Calu3 (cell line): ENCODE results near the gene ELOVL5. TPM values are rescaled to one million over a fixed set of nuclear protein-coding genes. Genes with fewer than 3 reads are reported as not detected.
"Not testable (repeated sequence)": the region's sequence is repeated elsewhere in the genome, so short reads cannot be mapped to it uniquely, and the experiment has no call there.

Experiments used
- BruUV-seq: library from RNA; stranded (reverse); fragments of 400-500 nt; replicated peaks from 2 replicates; lab custom pipeline; 2021; lab: Mats Ljungman, UMichigan
- CTCF ChIA-PET: fragments of 300-600 bp; sonication (Branson Sonifier 250); formaldehyde crosslinking; loops from one replicate; lab custom pipeline; 2022; ENCODE audit warnings: antibody characterized with exemption; lab: Charles Lee
- DNase-seq: peaks from one replicate; pipeline ENCODE4 v3.0.0; 2022
- H3K27ac Mint-ChIP-seq: one replicate; pipeline ENCODE4 v1.8.0; 2022; ENCODE audit warnings: mixed read lengths; ENCODE audit not compliant: unreplicated experiment
- H3K27me3 Mint-ChIP-seq: one replicate; pipeline ENCODE4 v1.8.0; 2022; ENCODE audit warnings: mixed read lengths; ENCODE audit not compliant: unreplicated experiment
- H3K36me3 Mint-ChIP-seq: one replicate; pipeline ENCODE4 v1.8.0; 2022; ENCODE audit warnings: mild to moderate bottlenecking, moderate library complexity, mixed read lengths; ENCODE audit not compliant: insufficient read depth, unreplicated experiment
- H3K4me1 Mint-ChIP-seq: one replicate; pipeline ENCODE4 v1.8.0; 2022; ENCODE audit warnings: mild to moderate bottlenecking, low read depth, mixed read lengths; ENCODE audit not compliant: unreplicated experiment
- H3K4me3 Mint-ChIP-seq: one replicate; pipeline ENCODE4 v1.8.0; 2022; ENCODE audit warnings: mild to moderate bottlenecking, low read depth, moderate library complexity, mixed read lengths; ENCODE audit not compliant: unreplicated experiment
- H3K9me3 Mint-ChIP-seq: one replicate; pipeline ENCODE4 v1.8.0; 2022; ENCODE audit warnings: low read depth, mixed read lengths; ENCODE audit not compliant: unreplicated experiment
- intact Hi-C: fragments of 100-400 bp; cut with micrococcal nuclease; formaldehyde crosslinking; loops from one replicate; pipeline ENCODE4 v1.10.0; 2022; ENCODE audit not compliant: unreplicated experiment
- total RNA-seq: library from RNA; stranded (reverse); gene quantifications from 2 replicates; pipeline ENCODE4 v1.2.3, GENCODE V29; 2022
- TF ChIP-seq, protein P1 (sequence below): fragments of 200-600 bp; IDR thresholded peaks from one replicate; pipeline ENCODE4 v1.8.0; 2022; ENCODE audit warnings: antibody characterized with exemption; ENCODE audit not compliant: unreplicated experiment

ELOVL5 gene
- total RNA-seq, 1 experiment from 2014 or later: 114 TPM

DNA sequence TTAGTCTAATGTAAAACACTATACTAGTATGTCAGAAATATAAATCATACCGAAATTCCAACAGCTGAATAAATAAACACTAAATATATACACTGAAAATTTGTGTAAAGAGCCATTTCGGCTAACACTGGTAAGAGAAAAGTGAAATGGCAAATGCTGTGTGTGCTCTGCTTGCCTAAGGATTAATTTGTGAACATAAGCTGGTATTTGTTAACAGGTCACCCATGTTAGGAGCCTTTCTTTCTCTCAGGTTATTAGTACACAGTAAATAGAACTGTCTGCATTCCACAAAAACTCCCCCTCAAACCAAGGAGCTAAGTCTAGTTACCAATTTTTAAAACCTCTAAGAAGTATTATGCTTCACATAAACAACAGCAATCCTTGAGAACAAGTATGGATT, 27.0 kb downstream of the ELOVL5 start:
- H3K9me3 Mint-ChIP-seq: no peaks in the 10 kb centered on the region
- BruUV-seq: no TSS peak
- H3K27ac Mint-ChIP-seq: no peak overlapping the region
- TF ChIP-seq, protein P1, sequence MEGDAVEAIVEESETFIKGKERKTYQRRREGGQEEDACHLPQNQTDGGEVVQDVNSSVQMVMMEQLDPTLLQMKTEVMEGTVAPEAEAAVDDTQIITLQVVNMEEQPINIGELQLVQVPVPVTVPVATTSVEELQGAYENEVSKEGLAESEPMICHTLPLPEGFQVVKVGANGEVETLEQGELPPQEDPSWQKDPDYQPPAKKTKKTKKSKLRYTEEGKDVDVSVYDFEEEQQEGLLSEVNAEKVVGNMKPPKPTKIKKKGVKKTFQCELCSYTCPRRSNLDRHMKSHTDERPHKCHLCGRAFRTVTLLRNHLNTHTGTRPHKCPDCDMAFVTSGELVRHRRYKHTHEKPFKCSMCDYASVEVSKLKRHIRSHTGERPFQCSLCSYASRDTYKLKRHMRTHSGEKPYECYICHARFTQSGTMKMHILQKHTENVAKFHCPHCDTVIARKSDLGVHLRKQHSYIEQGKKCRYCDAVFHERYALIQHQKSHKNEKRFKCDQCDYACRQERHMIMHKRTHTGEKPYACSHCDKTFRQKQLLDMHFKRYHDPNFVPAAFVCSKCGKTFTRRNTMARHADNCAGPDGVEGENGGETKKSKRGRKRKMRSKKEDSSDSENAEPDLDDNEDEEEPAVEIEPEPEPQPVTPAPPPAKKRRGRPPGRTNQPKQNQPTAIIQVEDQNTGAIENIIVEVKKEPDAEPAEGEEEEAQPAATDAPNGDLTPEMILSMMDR: no peak
- H3K27me3 Mint-ChIP-seq: no peaks in the 10 kb centered on the region
- H3K4me3 Mint-ChIP-seq: no peak overlapping the region
- DNase-seq: no peak
- H3K4me1 Mint-ChIP-seq: peaks cover 18% of the 10 kb centered on the region
- CTCF ChIA-PET: no interaction called here
- intact Hi-C loops: no loop called here
- no peaks in the 10 kb centered on the region for H3K36me3 Mint-ChIP-seq

- Mint-ChIP-seq H3K4me3 (no peak overlapping the region), H3K27ac (no peak overlapping the region), H3K4me1 (peaks cover 18% of the 10 kb centered on the region), H3K27me3 (no peaks in the 10 kb centered on the region), H3K9me3 (no peaks in the 10 kb centered on the region), H3K36me3 (no peaks in the 10 kb centered on the region)
- intact Hi-C loops: no loop called here
- BruUV-seq: no TSS peak
- DNase-seq: no peak
- TF ChIP-seq, protein P1: no peak
- CTCF ChIA-PET: no interaction called here
Measured at GRCh38 chr6:53320964-53321363, 27.8 kb downstream of the ELOVL5 start.

DNA sequence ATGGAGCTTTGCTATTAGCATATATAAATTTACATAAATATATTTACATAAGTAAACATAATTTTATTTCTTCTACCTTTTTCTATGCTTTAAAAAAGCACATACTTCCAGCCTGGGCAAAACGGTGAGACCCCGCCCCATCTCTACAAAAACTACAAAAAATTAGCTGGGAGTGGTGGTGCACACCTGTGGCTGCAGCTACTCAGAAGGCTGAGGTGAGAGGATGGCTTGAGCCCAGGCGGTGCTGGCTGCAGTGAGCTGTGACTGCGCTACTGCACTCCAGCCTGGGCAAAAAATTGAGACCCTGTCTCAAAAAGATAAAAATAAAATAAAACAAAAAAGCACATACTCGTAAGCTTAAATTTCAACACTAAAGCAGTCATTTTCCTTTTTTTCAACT, 30.3 kb downstream of the ELOVL5 start:
- DNase-seq: no peak
- no peak overlapping the region for H3K27ac Mint-ChIP-seq
- CTCF ChIA-PET: interaction anchor here (1.3 kb wide), 1 partner anchor 31 kb away, joined by 3 read pairs; the partner anchor contains the start of gene ELOVL5
- no peaks in the 10 kb centered on the region for H3K9me3 Mint-ChIP-seq
- no peak overlapping the region for H3K4me3 Mint-ChIP-seq
- intact Hi-C loops: no loop called here
- no peaks in the 10 kb centered on the region for H3K27me3 Mint-ChIP-seq
- peaks cover 19% of the 10 kb centered on the region for H3K4me1 Mint-ChIP-seq
- no TSS peak for BruUV-seq
- TF ChIP-seq, protein P1: no peak
- H3K36me3 Mint-ChIP-seq: no peaks in the 10 kb centered on the region

GRCh38 chr6:53317861-53318260, 30.9 kb downstream of the ELOVL5 start:
- Mint-ChIP-seq H3K4me1 (peaks cover 17% of the 10 kb centered on the region), H3K36me3 (no peaks in the 10 kb centered on the region), H3K27me3 (no peaks in the 10 kb centered on the region), H3K4me3 (no peak overlapping the region), H3K9me3 (no peaks in the 10 kb centered on the region), H3K27ac (no peak overlapping the region)
- intact Hi-C loops: no loop called here
- no TSS peak for BruUV-seq
- no peak for DNase-seq
- TF ChIP-seq, protein P1: no peak
- CTCF ChIA-PET: interaction anchor here (1.3 kb wide), 1 partner anchor 31 kb away, joined by 3 read pairs; the partner anchor contains the start of gene ELOVL5

- H3K4me3 Mint-ChIP-seq, H3K27me3 Mint-ChIP-seq, H3K36me3 Mint-ChIP-seq, CTCF ChIA-PET, DNase-seq, H3K9me3 Mint-ChIP-seq, H3K27ac Mint-ChIP-seq, intact Hi-C loops, BruUV-seq: not testable (repeated sequence)
- peaks cover 12% of the 10 kb centered on the region for H3K4me1 Mint-ChIP-seq
Measured at GRCh38 chr6:53317299-53317698, 31.5 kb downstream of the ELOVL5 start.
